ENCODE results near the gene TMEM168.

DNA sequence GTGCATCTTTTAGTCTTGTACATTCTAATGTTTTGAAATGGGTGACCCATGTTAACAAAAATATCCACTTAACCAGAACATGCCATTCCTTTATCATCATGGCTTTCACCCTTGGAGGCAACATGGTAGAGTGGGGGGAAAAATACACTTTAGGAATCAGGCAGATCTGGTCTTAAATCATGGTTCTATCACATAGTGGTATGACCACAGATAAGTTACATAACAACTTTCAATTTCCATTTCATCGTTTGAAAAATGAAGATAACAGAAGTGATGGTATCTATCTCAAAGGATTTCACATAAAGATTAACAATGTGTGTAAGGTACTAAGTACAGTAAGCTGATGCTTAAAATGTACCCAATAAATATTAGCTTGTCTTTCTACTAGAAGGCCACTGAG, 19.0 kb downstream of the TMEM168 start:
- TF ChIP-seq, protein P1, sequence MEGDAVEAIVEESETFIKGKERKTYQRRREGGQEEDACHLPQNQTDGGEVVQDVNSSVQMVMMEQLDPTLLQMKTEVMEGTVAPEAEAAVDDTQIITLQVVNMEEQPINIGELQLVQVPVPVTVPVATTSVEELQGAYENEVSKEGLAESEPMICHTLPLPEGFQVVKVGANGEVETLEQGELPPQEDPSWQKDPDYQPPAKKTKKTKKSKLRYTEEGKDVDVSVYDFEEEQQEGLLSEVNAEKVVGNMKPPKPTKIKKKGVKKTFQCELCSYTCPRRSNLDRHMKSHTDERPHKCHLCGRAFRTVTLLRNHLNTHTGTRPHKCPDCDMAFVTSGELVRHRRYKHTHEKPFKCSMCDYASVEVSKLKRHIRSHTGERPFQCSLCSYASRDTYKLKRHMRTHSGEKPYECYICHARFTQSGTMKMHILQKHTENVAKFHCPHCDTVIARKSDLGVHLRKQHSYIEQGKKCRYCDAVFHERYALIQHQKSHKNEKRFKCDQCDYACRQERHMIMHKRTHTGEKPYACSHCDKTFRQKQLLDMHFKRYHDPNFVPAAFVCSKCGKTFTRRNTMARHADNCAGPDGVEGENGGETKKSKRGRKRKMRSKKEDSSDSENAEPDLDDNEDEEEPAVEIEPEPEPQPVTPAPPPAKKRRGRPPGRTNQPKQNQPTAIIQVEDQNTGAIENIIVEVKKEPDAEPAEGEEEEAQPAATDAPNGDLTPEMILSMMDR (IDR thresholded peaks at IDR 0.05): no peak
- no peak for TF ChIP-seq POLR2AphosphoS5 (IDR thresholded peaks at IDR 0.05)
- TF ChIP-seq POLR2A (IDR thresholded peaks at IDR 0.05): no peak
- TF ChIP-seq EP300 (IDR thresholded peaks at IDR 0.05; ENCODE audit: low read depth): no peak
